Hindlimb muscle (tissue), 1 donor: ENCODE data around the gene PRKAB1. TPM values are rescaled to one million over a fixed set of nuclear protein-coding genes. Genes with fewer than 3 reads are reported as not detected.

Experiments
- DNase-seq: peaks from one replicate; pipeline ENCODE4 v3.0.0-alpha.2; 2013
- polyA plus RNA-seq: library from polyadenylated mRNA; unstranded; fragments of 120-200 nt; gene quantifications from one replicate; pipeline ENCODE4 v1.2.1, GENCODE V29; 2013; ENCODE audit not compliant: insufficient read length

The PRKAB1 gene
- polyA plus RNA-seq, 1 donor = 29.7 TPM

- no peak for DNase-seq
Measured at GRCh38 chr12:119664642-119665041, 3.3 kb upstream of the PRKAB1 start.

- no peak for DNase-seq
Measured at GRCh38 chr12:119665164-119665929, 2.6 kb upstream of the PRKAB1 start.

GRCh38 chr12:119666226-119666795 is 1.6 kb upstream of the PRKAB1 start:
- DNase-seq = no peak

- no peak for DNase-seq
Measured at GRCh38 chr12:119666900-119667576, 895 bp upstream of the PRKAB1 start.

GRCh38 chr12:119668324-119668841 is 450 bp downstream of the PRKAB1 start:
- no peak for DNase-seq

- DNase-seq = no peak
Measured at GRCh38 chr12:119669744-119670472, 2.0 kb downstream of the PRKAB1 start.

GRCh38 chr12:119671070-119671469 is 3.1 kb downstream of the PRKAB1 start:
- no peak for DNase-seq

GRCh38 chr12:119672194-119672593 is 4.3 kb downstream of the PRKAB1 start:
- no peak for DNase-seq

- DNase-seq = no peak
Measured at GRCh38 chr12:119673634-119674033, 5.7 kb downstream of the PRKAB1 start.

GRCh38 chr12:119674560-119674959 is 6.6 kb downstream of the PRKAB1 start:
- no peak for DNase-seq

GRCh38 chr12:119676022-119676421 is 8.1 kb downstream of the PRKAB1 start:
- DNase-seq = no peak

- DNase-seq = no peak
Measured at GRCh38 chr12:119676573-119676972, 8.6 kb downstream of the PRKAB1 start.

GRCh38 chr12:119678459-119678858 is 10.5 kb downstream of the PRKAB1 start:
- no peak for DNase-seq

GRCh38 chr12:119679081-119679480 is 11.1 kb downstream of the PRKAB1 start:
- DNase-seq = no peak

- no peak for DNase-seq
Measured at GRCh38 chr12:119679490-119679889, 11.6 kb downstream of the PRKAB1 start.

GRCh38 chr12:119681111-119681510 is 13.2 kb downstream of the PRKAB1 start:
- DNase-seq = no peak

- no peak for DNase-seq
Measured at GRCh38 chr12:119681728-119682638, 14.1 kb downstream of the PRKAB1 start.

- DNase-seq = no peak
Measured at GRCh38 chr12:119682639-119683252, 14.8 kb downstream of the PRKAB1 start.

- no peak for DNase-seq
Measured at GRCh38 chr12:119683413-119683812, 15.5 kb downstream of the PRKAB1 start.

GRCh38 chr12:119683816-119684215 is 15.9 kb downstream of the PRKAB1 start:
- no peak for DNase-seq

- DNase-seq = no peak
Measured at GRCh38 chr12:119684711-119685369, 16.9 kb downstream of the PRKAB1 start.
